Activated CD4-positive, alpha-beta T cell treated with anti-CD3 and anti-CD28 coated beads, Interleukin-2, amount 10 ng/mL, durations not matched to agents 7 days and 5 days (primary cell): ENCODE data around the gene DIAPH2. TPM values are rescaled to one million over a fixed set of nuclear protein-coding genes. Genes with fewer than 3 reads are reported as not detected.

Experiments used
- CTCF ChIA-PET: fragments of 350-600 bp; sonication (Branson Sonifier 250); formaldehyde crosslinking; loops from one replicate; lab custom pipeline; 2021; ENCODE audit warnings: antibody characterized with exemption; lab: Charles Lee
- POLR2A ChIA-PET: fragments of 350-600 bp; sonication (Branson Sonifier 250); formaldehyde crosslinking; loops from one replicate; lab custom pipeline; 2021; ENCODE audit warnings: antibody characterized with exemption; lab: Charles Lee
- DNase-seq: peaks from one replicate; pipeline ENCODE4 v3.0.0-alpha.2; 2020
- H3K27ac Mint-ChIP-seq: one replicate; pipeline ENCODE4 v1.8.0; 2021; ENCODE audit warnings: mild to moderate bottlenecking, moderate library complexity, mixed read lengths
- H3K27me3 Mint-ChIP-seq: one replicate; pipeline ENCODE4 v1.8.0; 2021; ENCODE audit warnings: mixed read lengths
- H3K36me3 Mint-ChIP-seq: one replicate; pipeline ENCODE4 v1.8.0; 2021; ENCODE audit warnings: low read depth, mixed read lengths
- H3K4me1 Mint-ChIP-seq: one replicate; pipeline ENCODE4 v1.8.0; 2021; ENCODE audit warnings: mixed read lengths
- H3K4me3 Mint-ChIP-seq: one replicate; pipeline ENCODE4 v1.8.0; 2021; ENCODE audit warnings: mild to moderate bottlenecking, moderate library complexity, mixed read lengths
- H3K9me3 Mint-ChIP-seq: one replicate; pipeline ENCODE4 v1.8.0; 2021; ENCODE audit warnings: mixed read lengths
- total RNA-seq, 2 experiments: library from RNA; stranded (reverse); gene quantifications; one replicate each; pipeline ENCODE4 v1.2.3, GENCODE V29; 2021

The DIAPH2 gene
- total RNA-seq, 2 experiments from 2014 or later, result 15.4 to 18.3 TPM

DNA sequence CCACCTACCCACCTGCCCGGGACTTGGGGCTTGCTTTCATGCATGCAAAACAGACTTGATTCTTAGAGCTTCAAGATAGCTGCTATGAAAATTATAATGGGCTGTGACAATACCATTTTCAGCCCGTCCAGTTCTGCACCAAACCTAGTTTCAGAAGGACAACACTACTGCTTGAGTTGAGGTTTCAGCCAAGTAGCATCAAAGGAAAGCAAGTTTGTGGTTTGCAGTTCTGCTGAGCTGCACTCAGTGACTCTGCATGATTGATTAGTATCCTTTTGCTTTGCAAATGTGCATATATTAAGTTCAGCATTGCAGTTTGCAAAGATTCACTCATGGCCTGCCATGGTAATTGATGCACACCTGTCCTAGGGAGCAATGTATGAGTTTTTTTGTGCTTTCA lies 641.8 kb downstream of the DIAPH2 start:
- CTCF ChIA-PET, result no interaction called here
- POLR2A ChIA-PET, result no interaction called here

DNA sequence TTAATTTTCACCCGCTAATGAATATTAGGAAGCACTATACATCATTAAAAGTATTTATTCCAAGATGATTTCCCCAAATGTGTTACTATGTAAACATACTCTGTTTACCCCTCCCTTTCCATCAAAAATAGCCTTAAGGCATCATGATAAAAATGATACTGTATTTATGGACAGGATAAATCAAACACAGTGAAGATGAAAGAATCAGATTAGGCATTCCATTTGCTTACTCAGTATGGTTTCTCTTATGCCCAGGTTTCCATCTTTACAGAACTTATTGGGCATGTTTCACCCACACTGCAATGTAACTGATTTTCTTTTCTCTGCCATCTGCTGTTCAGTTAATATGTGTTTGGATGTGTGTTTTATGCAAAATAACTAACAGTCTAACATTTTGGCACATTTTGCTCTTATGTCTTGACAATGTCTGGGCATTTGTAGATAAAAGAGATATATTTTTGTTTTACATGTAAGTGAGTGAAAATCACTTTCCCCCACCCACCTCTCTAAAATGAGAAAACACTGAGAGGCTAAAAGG lies 644.3 kb downstream of the DIAPH2 start:
- POLR2A ChIA-PET, result no interaction called here

More for the DNA sequence above, 641.8 kb downstream of the DIAPH2 start:
- Mint-ChIP-seq H3K4me3 (no peak overlapping the region), H3K4me1 (no peaks in the 10 kb centered on the region), H3K9me3 (no peaks in the 10 kb centered on the region), H3K27ac (no peak overlapping the region), H3K36me3 (no peaks in the 10 kb centered on the region), H3K27me3 (no peaks in the 10 kb centered on the region)
- DNase-seq, result no peak

DNA sequence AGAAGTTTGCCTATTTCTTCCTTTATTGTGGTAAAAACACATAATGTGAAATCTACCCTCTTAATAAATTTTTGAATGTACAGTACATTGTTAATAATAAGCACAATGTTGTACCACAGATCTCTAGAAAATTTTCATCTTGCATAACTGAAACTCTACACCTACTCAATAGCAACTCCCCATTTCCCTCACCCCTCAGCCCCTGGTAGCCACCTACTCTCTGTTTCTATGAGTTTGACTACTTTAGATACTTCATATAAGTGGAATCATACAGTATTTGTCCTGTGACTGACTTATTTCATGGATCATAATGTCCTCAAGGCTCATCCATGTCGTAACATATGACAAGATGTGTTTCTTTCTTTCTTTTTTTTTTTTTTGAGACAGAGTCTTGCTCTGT lies 645.5 kb downstream of the DIAPH2 start:
- Mint-ChIP-seq H3K27ac (no peak overlapping the region), H3K9me3 (no peaks in the 10 kb centered on the region), H3K27me3 (no peaks in the 10 kb centered on the region), H3K4me3 (no peak overlapping the region), H3K4me1 (no peaks in the 10 kb centered on the region), H3K36me3 (no peaks in the 10 kb centered on the region)
- POLR2A ChIA-PET, result no interaction called here
- no peak for DNase-seq
- CTCF ChIA-PET, result no interaction called here

More for the DNA sequence above, 644.3 kb downstream of the DIAPH2 start:
- DNase-seq, result no peak
- Mint-ChIP-seq H3K27ac (no peak overlapping the region), H3K9me3 (no peaks in the 10 kb centered on the region), H3K4me1 (no peaks in the 10 kb centered on the region), H3K27me3 (no peaks in the 10 kb centered on the region), H3K36me3 (no peaks in the 10 kb centered on the region), H3K4me3 (no peak overlapping the region)
- CTCF ChIA-PET, result no interaction called here

DNA sequence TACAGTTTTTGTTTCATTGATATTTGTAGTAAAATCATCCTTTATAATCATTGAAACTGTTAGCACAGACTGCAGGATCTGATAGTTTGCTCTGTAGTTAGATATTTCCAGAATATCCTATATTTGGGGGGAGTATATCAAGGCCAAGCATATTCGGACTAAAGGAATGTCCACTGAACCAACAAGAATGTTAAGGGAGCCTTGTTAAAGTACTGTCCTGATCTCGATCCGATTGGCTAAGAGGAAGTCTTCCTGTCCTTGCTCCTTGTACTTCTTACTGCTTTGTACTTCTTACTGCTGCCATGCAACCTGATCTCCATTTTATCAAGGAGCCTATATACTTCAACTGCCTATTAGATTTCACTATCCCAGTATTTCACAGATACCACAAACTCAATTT lies 648.3 kb downstream of the DIAPH2 start:
- Mint-ChIP-seq H3K4me3 (no peak overlapping the region), H3K36me3 (no peaks in the 10 kb centered on the region), H3K27me3 (no peaks in the 10 kb centered on the region), H3K9me3 (no peaks in the 10 kb centered on the region), H3K27ac (no peak overlapping the region), H3K4me1 (no peaks in the 10 kb centered on the region)
- no peak for DNase-seq
- CTCF ChIA-PET, result interaction anchor here (1.3 kb wide), 1 partner anchor 9 kb away, joined by 3 read pairs; no protein-coding TSS in a partner anchor
- POLR2A ChIA-PET, result no interaction called here

DNA sequence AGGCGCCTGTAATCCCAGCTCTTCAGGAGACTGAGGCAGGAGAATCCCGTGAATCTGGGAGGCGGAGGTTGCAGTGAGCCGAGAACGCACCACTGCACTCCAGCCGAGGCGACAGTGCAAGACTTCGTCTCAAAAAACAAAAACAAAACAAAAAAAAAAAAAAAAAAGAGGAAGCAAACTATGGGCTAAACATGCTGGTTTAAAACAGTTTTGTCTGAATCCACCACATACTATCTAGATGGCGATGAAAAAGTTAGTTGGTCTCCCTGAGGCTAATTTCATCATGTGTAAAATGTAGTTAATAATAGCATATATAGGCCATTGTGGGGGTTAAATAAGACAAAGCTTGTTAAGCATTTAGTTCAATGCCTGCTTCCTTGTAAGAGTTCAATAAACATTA lies 650.2 kb downstream of the DIAPH2 start:
- no peaks in the 10 kb centered on the region for H3K36me3 Mint-ChIP-seq
- no peak for DNase-seq
- H3K4me1 Mint-ChIP-seq, result no peaks in the 10 kb centered on the region
- CTCF ChIA-PET, result no interaction called here
- H3K4me3 Mint-ChIP-seq, result no peak overlapping the region
- POLR2A ChIA-PET, result no interaction called here
- no peaks in the 10 kb centered on the region for H3K27me3 Mint-ChIP-seq
- no peak overlapping the region for H3K27ac Mint-ChIP-seq
- no peaks in the 10 kb centered on the region for H3K9me3 Mint-ChIP-seq

DNA sequence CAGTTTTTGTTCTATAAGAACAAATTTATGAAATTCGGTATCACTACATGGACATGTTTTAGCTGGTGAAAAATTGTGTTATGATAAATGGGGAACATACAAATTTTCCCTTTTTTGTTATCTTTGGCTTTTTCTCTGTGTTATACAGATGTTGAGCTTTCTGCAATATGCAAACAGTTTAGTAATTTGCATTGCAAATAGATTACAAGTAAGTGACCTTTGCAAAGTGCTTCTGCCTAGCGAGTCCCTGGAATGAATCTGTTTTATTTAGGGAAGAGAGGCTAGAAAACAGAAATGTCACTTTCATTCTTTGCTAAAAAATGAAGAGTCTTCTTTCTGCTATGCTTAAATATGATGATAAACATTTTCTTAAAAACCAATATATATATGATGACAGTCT lies 660.1 kb downstream of the DIAPH2 start:
- CTCF ChIA-PET, result no interaction called here
- no peaks in the 10 kb centered on the region for H3K9me3 Mint-ChIP-seq
- no peaks in the 10 kb centered on the region for H3K36me3 Mint-ChIP-seq
- H3K27ac Mint-ChIP-seq, result no peak overlapping the region
- POLR2A ChIA-PET, result no interaction called here
- no peak overlapping the region for H3K4me3 Mint-ChIP-seq
- no peak for DNase-seq
- no peaks in the 10 kb centered on the region for H3K27me3 Mint-ChIP-seq
- no peaks in the 10 kb centered on the region for H3K4me1 Mint-ChIP-seq

DNA sequence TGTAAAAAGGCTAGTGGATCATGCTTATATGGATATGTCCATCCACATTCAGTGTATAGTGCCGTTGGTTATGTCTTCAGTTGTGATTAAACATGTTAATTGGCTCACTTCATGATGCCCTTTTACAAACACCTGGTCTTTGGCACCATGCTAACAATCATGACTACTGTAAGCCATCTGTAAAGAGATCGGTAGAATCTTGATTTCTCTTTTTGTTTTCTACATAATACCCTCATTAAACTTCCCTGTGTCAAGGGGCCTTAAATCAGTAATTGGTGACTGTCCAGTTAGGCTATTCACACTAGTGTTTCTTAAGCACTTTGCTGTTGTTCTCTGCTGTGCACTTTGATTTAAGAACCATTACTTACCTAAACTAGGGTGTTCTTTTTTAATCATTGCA lies 674.3 kb downstream of the DIAPH2 start:
- no peaks in the 10 kb centered on the region for H3K4me1 Mint-ChIP-seq
- H3K4me3 Mint-ChIP-seq, result no peak overlapping the region
- no peaks in the 10 kb centered on the region for H3K36me3 Mint-ChIP-seq
- CTCF ChIA-PET, result no interaction called here
- H3K27me3 Mint-ChIP-seq, result no peaks in the 10 kb centered on the region
- no peak for DNase-seq
- no peak overlapping the region for H3K27ac Mint-ChIP-seq
- no peaks in the 10 kb centered on the region for H3K9me3 Mint-ChIP-seq
- POLR2A ChIA-PET, result no interaction called here

DNA sequence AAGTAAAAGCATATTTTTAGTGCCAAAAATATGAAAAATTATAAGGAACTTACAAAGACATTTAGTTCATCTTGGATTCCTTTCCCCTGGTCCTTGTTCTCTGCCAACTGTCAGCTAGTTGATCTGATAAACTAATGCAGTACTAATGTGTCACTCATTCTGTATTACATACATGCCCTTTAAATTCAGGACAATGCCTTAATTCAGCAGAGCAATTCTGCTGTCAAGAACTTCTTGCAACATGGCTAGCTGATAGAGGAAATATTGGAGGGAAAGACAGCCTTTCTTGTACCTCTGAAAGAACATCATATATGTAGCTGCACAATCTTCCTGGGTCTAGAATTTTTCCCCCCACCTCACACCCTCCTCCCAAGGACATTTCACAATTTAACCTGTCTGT lies 679.2 kb downstream of the DIAPH2 start:
- ChIA-PET POLR2A (no interaction called here), CTCF (no interaction called here)
- Mint-ChIP-seq H3K4me3 (no peak overlapping the region), H3K36me3 (no peaks in the 10 kb centered on the region), H3K27ac (no peak overlapping the region), H3K27me3 (no peaks in the 10 kb centered on the region), H3K4me1 (no peaks in the 10 kb centered on the region), H3K9me3 (no peaks in the 10 kb centered on the region)
- no peak for DNase-seq

DNA sequence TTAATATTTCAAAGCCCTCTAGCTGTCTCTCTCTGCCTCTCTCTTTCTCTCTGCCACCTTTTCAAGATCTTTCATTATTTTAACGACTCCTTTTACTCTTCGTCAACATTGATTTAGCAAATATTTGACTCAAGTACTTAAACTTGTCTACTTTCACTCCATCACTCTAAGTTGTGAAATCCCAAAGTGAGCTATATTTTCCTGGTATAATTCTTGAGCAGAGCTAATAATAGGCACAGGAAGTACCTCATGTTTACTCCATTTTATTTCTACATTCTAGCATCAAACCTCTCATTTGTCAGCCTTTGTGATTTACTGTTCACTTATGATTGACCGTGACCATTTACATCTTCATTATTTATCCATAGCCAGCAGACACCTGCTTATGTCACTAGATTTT lies 681.6 kb downstream of the DIAPH2 start:
- Mint-ChIP-seq H3K4me1 (no peaks in the 10 kb centered on the region), H3K27me3 (no peaks in the 10 kb centered on the region), H3K9me3 (no peaks in the 10 kb centered on the region), H3K4me3 (no peak overlapping the region), H3K27ac (no peak overlapping the region), H3K36me3 (no peaks in the 10 kb centered on the region)
- DNase-seq, result no peak
- ChIA-PET POLR2A (no interaction called here), CTCF (no interaction called here)

DNA sequence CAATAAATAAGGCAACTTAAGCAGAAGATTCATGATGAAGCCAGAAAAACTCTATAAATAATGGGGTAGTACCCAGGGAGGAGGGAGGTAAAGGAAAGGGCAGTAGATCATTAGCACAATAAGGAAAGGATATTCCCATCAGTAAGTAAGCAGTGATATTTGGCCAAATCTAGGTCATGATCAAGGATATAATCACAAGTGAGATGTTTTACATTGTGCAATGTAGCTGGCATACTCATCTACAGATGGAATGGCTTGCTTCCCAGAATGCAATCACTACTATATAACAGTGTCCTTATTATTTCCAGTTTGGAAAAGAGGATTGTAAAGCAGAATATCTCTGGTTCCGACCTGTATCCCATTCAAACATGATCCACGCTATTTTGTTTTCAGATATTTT lies 682.5 kb downstream of the DIAPH2 start:
- Mint-ChIP-seq H3K27ac (no peak overlapping the region), H3K36me3 (no peaks in the 10 kb centered on the region), H3K9me3 (no peaks in the 10 kb centered on the region), H3K4me3 (no peak overlapping the region), H3K27me3 (no peaks in the 10 kb centered on the region), H3K4me1 (no peaks in the 10 kb centered on the region)
- no peak for DNase-seq
- POLR2A ChIA-PET, result no interaction called here
- CTCF ChIA-PET, result no interaction called here

DNA sequence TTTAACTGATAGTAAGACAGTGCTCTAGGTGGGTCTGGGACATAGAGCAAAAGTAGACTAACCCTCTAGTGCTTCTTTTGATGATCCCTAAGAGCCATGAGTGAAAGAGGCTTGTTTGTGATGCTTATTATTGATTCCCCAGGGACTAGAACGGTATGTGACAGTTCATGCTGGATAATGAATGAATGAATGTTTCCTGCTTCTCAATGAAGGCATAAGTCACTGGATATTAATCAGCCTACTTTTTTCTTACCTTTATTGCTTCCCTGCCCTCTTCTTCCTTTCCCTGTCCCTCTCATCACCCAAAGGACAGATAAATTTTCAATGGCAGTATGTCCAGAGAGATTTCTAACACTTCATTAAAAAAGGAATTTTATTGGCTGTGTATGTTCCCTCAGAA lies 685.3 kb downstream of the DIAPH2 start:
- Mint-ChIP-seq H3K9me3 (no peaks in the 10 kb centered on the region), H3K4me1 (no peaks in the 10 kb centered on the region), H3K27ac (no peak overlapping the region), H3K4me3 (no peak overlapping the region), H3K27me3 (no peaks in the 10 kb centered on the region), H3K36me3 (no peaks in the 10 kb centered on the region)
- CTCF ChIA-PET, result no interaction called here
- POLR2A ChIA-PET, result no interaction called here
- no peak for DNase-seq

DNA sequence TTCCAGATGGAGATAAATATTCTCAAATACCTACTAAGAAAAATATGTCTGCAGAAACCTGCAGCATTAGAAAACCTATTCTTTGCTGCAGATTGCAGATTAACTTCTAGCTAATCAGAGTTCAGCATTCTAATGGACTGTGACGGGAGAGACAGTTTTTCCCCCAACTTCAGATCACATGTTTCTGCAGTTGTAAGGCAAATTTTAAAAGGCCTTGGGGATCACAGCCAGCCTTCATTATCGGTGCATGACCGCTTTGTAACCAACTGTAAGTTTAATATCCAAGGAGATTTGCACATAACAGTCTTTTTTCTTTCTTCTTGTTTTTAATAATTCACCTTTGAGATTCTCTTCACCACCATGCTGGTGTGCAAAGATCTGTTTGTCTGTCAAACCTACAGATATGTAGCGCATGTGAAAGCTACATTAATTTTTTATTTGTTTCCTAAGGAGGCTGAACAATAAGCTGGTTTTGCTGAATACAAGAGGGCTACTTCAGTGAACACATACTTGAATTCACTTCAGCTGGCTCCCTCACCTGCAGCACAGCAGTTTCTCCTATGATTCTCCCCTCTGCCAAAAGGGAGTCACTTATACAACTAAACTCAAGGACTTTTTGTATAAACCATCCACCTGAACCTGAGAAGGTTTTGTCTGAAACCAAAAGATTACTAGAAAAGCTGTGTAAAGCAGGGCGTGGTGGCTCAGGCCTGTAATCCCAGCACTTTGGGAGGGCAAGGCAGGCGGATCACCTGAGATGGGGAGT lies 687.5 kb downstream of the DIAPH2 start:
- ChIA-PET POLR2A (no interaction called here), CTCF (interaction anchor here (0.5 to 1.0 kb wide), 2 partner anchors 15 to 84 kb away, joined by 3 read pairs; no protein-coding TSS in a partner anchor)
- Mint-ChIP-seq H3K4me1 (no peaks in the 10 kb centered on the region), H3K4me3 (no peak overlapping the region), H3K27ac (no peak overlapping the region), H3K9me3 (no peaks in the 10 kb centered on the region), H3K36me3 (no peaks in the 10 kb centered on the region), H3K27me3 (no peaks in the 10 kb centered on the region)
- no peak for DNase-seq

DNA sequence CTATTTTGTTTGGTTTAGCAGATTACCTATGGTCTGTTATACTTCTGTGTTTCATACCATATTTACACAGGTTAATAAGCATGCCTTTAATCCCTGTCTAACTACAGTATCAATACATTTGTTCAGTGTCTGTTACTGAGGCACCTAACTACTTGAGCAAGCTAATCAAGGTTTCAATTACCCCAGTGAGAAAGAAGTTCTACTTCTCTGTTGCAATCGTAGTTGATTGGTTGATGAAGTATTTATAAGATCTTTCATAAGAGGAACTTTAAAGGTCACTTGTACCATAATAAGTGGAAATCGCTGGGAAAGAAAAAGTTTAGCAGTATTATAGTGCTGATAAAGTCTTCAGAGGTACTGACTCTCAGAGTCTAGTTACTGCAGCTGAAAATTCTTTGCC lies 689.6 kb downstream of the DIAPH2 start:
- no peaks in the 10 kb centered on the region for H3K36me3 Mint-ChIP-seq
- H3K4me3 Mint-ChIP-seq, result no peak overlapping the region
- H3K9me3 Mint-ChIP-seq, result no peaks in the 10 kb centered on the region
- H3K27ac Mint-ChIP-seq, result no peak overlapping the region
- ChIA-PET POLR2A (no interaction called here), CTCF (no interaction called here)
- no peaks in the 10 kb centered on the region for H3K4me1 Mint-ChIP-seq
- no peaks in the 10 kb centered on the region for H3K27me3 Mint-ChIP-seq
- no peak for DNase-seq

DNA sequence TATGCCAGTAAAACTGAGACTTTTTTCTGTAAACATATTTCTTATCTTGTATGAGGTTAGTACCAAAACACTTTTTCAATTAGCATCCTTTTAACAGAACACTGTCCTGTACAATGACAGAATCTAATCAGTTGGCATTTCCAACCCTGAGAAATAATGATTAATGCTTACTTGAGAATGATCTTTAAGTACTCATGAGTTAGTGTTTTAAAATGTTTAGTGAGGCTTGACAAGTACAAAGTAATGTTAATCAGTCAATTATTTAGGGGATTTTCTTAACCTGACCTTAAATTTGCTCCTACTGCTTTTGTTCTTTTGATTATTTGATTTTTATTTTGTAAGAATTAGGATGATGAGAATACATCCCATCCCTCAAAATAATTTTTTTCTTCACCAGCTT lies 695.6 kb downstream of the DIAPH2 start:
- ChIA-PET POLR2A (no interaction called here), CTCF (no interaction called here)
- no peaks in the 10 kb centered on the region for H3K36me3 Mint-ChIP-seq
- no peaks in the 10 kb centered on the region for H3K9me3 Mint-ChIP-seq
- DNase-seq, result no peak
- no peak overlapping the region for H3K4me3 Mint-ChIP-seq
- no peaks in the 10 kb centered on the region for H3K4me1 Mint-ChIP-seq
- no peak overlapping the region for H3K27ac Mint-ChIP-seq
- no peaks in the 10 kb centered on the region for H3K27me3 Mint-ChIP-seq
